Activated T-cell treated with anti-CD3 and anti-CD28 coated beads, Interleukin-2, amount 50 U/mL, for 72 hours (primary cell): ENCODE measurements around the gene PWWP2B. TPM values are rescaled to one million over a fixed set of nuclear protein-coding genes. Genes with fewer than 3 reads are reported as not detected.
"Not testable (repeated sequence)": the region's sequence is repeated elsewhere in the genome, so short reads cannot be mapped to it uniquely, and the experiment has no call there.

Source experiments
- ATAC-seq, 2 donors: fragments of 150-1000 bp; cut with Tn5 transposase; replicated peaks in 1 of 2; 2 replicates each; pipeline ENCODE4 v1.10.0; 2021; ENCODE audit warnings: moderate library complexity in 2 of 2, mild to moderate bottlenecking in 1 of 2
- DNase-seq, 2 donors: peaks; one replicate each; pipeline ENCODE4 v3.0.0; 2021 to 2022; ENCODE audit warnings: mixed read lengths in 1 of 2
- H3K27ac Mint-ChIP-seq: one replicate; pipeline ENCODE4 v1.8.0; 2022; ENCODE audit warnings: mild to moderate bottlenecking, moderate library complexity, mixed read lengths
- H3K27me3 Mint-ChIP-seq: one replicate; pipeline ENCODE4 v1.8.0; 2022; ENCODE audit warnings: low read depth, mixed read lengths
- H3K36me3 Mint-ChIP-seq, 2 donors: one replicate each; pipeline ENCODE4 v1.8.0; 2022; ENCODE audit warnings: mixed read lengths in 2 of 2, mild to moderate bottlenecking in 1 of 2; ENCODE audit not compliant: insufficient read depth in 2 of 2
- H3K4me1 Mint-ChIP-seq: one replicate; pipeline ENCODE4 v1.8.0; 2022; ENCODE audit warnings: low read depth, mixed read lengths
- H3K4me3 Mint-ChIP-seq, 2 donors: one replicate each; pipeline ENCODE4 v1.8.0; 2022; ENCODE audit warnings: mild to moderate bottlenecking in 2 of 2, mixed read lengths in 2 of 2, moderate library complexity in 2 of 2
- H3K9me3 Mint-ChIP-seq, 2 donors: one replicate each; pipeline ENCODE4 v1.8.0; 2022; ENCODE audit warnings: mixed read lengths in 2 of 2
- total RNA-seq, 2 donors: library from RNA; stranded (reverse); gene quantifications; one replicate each; pipeline ENCODE4 v1.2.3, GENCODE V29; 2022

PWWP2B gene
- total RNA-seq, 2 donors from 2014 or later, result 3.1 to 5.2 TPM

GRCh38 chr10:132428486-132428995 lies 31.5 kb downstream of the PWWP2B start:
- no peak overlapping the region for H3K27ac Mint-ChIP-seq
- H3K4me3 Mint-ChIP-seq, result no peak overlapping the region
- H3K9me3 Mint-ChIP-seq, result no peaks in the 10 kb centered on the region
- no peaks in the 10 kb centered on the region for H3K36me3 Mint-ChIP-seq
- H3K4me1 Mint-ChIP-seq, result no peaks in the 10 kb centered on the region
- H3K27me3 Mint-ChIP-seq, result no peaks in the 10 kb centered on the region
- ATAC-seq (no peak), DNase-seq (no peak)

DNA sequence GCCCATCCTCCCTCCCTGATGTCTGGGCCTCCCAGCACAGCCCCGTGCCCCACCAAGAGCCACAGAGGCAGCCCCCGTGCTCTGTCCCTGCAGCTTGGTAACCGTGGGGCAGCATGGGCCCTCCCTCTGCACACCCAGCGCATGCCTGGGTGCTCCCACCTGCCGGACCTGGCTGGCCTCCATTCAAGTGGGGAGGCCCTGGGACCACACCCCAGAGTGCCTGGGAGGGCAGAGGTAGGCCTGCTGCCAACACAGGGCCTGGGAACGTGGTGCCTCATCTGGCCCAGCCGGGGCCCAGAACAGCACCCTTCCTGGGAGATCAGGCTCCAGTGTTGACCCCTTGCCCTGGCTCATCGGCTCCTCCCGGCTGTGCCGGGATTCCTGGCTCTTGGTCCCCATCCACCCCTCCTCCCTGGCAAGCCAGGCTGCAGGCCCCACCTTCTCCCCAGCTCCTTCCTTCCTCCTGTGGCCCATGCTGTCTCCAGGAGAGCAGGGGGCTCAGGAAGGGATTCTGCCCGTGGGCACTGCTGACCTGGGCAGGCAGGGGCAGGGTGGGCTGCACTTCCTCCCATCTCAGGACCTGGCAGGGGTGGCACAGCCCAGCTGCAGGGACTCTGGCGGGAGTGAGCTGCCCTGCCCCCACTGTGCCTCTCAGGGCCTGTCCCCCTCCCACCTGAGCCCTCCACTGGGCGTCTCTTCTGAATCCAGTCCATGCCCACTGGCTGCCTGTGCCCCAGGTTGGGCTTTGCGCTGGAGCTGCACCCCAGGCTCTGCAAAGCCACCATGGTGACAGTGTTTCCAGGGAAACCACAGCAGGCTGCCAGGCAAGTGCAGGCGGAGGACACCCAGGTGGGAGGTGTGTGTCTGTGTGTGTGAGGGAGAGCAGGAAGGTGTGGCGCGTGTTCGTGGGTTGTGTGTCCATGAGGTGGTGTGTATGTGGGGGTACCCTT lies 32.6 kb downstream of the PWWP2B start:
- peaks cover 5% of the 10 kb centered on the region for H3K4me1 Mint-ChIP-seq
- no peaks in the 10 kb centered on the region for H3K27me3 Mint-ChIP-seq
- no peak overlapping the region for H3K4me3 Mint-ChIP-seq

GRCh38 chr10:132430231-132430743 lies 33.3 kb downstream of the PWWP2B start:
- ATAC-seq, result no peak
- H3K4me3 Mint-ChIP-seq, result no peak overlapping the region
- H3K27ac Mint-ChIP-seq, result no peak overlapping the region

More for the DNA sequence above, 32.6 kb downstream of the PWWP2B start:
- DNase-seq, result no peak
- no peaks in the 10 kb centered on the region for H3K36me3 Mint-ChIP-seq
- H3K27ac Mint-ChIP-seq, result no peak overlapping the region
- ATAC-seq, result no peak
- no peaks in the 10 kb centered on the region for H3K9me3 Mint-ChIP-seq

GRCh38 chr10:132430861-132431271 lies 33.9 kb downstream of the PWWP2B start:
- no peak overlapping the region for H3K27ac Mint-ChIP-seq
- no peak for ATAC-seq
- no peak for DNase-seq
- H3K9me3 Mint-ChIP-seq, result no peaks in the 10 kb centered on the region
- no peak overlapping the region for H3K4me3 Mint-ChIP-seq
- peaks cover 5% of the 10 kb centered on the region for H3K4me1 Mint-ChIP-seq
- no peaks in the 10 kb centered on the region for H3K27me3 Mint-ChIP-seq
- no peaks in the 10 kb centered on the region for H3K36me3 Mint-ChIP-seq

More at GRCh38 chr10:132430231-132430743, 33.3 kb downstream of the PWWP2B start:
- Mint-ChIP-seq H3K4me1 (peaks cover 5% of the 10 kb centered on the region), H3K36me3 (no peaks in the 10 kb centered on the region), H3K9me3 (no peaks in the 10 kb centered on the region), H3K27me3 (no peaks in the 10 kb centered on the region)
- DNase-seq, result no peak

DNA sequence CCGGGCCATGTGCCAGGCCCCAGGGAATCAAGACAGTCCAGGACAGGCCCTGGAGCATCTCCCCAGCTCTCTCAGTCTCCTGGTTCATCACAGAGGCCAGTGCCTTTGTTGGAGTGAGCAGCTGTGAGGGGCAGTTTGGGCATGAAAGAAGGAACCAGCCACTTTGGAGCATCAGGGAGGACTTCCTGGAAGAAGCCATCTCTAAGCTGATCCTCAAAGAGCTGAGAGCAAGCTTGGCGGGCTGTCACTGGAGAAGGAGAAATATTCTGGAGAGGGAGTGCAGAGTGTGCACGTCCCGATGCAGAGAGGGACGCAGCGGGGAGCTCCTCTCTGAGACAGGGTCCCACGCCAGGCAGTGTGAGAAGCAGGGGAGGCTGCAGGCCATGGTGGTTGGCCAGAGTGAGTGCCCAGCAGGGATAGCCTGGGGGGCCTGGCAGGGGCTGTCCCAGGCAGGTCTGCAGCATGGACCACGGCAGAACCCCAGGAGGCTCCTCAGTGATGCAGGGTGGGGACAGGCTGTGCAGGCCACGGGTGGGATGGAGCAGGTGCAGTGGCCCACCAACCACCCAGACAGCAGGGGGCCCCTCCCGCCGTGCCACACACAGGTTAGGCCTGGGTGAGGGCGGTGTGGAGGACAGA lies 34.7 kb downstream of the PWWP2B start:
- H3K4me1 Mint-ChIP-seq, result peaks cover 5% of the 10 kb centered on the region
- no peaks in the 10 kb centered on the region for H3K36me3 Mint-ChIP-seq
- DNase-seq (no peak), ATAC-seq (no peak)
- no peaks in the 10 kb centered on the region for H3K9me3 Mint-ChIP-seq
- no peak overlapping the region for H3K27ac Mint-ChIP-seq
- no peaks in the 10 kb centered on the region for H3K27me3 Mint-ChIP-seq
- no peak overlapping the region for H3K4me3 Mint-ChIP-seq

GRCh38 chr10:132432176-132432540 lies 35.2 kb downstream of the PWWP2B start:
- no peaks in the 10 kb centered on the region for H3K27me3 Mint-ChIP-seq
- no peaks in the 10 kb centered on the region for H3K36me3 Mint-ChIP-seq
- H3K27ac Mint-ChIP-seq, result no peak overlapping the region
- no peak for DNase-seq
- peaks cover 5% of the 10 kb centered on the region for H3K4me1 Mint-ChIP-seq
- no peak overlapping the region for H3K4me3 Mint-ChIP-seq
- H3K9me3 Mint-ChIP-seq, result no peaks in the 10 kb centered on the region
- no peak for ATAC-seq

DNA sequence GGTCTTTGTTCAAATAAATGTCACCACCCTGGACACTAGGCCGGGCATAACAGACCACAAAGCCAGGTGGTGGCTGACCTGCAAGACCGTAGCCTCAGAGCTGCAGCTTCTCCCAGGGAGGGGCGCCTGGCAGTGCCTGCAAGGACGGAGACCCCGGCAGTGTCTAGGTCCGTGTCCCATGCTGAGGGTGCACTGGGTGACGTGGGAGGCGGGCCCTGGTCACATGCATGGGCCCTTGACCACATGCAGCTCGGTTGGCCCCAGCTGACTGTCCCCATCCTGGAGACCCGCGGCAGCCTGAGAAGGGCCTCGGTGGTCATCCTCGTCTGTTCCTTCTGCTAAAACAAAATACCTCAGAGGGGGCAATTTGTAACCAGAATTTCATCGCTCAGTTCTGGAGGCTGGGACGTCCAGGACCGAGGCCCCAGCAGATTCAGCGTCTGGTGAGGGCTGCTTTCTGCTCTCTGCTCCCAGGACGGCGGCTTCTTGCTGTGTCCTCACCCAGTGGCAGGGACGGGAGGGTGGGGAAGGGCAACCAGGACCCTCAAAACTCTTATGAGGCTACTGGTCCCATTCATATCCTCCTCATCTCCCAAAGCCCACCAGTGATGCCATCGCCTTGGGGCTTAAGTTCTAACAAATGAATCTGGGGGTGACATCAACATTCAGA lies 36.8 kb downstream of the PWWP2B start:
- H3K4me3 Mint-ChIP-seq, result peak overlapping the region; percentile 40 to 48
- no peak for ATAC-seq
- peaks cover 5% of the 10 kb centered on the region for H3K4me1 Mint-ChIP-seq
- no peaks in the 10 kb centered on the region for H3K36me3 Mint-ChIP-seq
- H3K27me3 Mint-ChIP-seq, result no peaks in the 10 kb centered on the region
- H3K9me3 Mint-ChIP-seq, result no peaks in the 10 kb centered on the region
- no peak overlapping the region for H3K27ac Mint-ChIP-seq
- no peak for DNase-seq

- Mint-ChIP-seq H3K9me3 (no peaks in the 10 kb centered on the region), H3K27ac (no peak overlapping the region), H3K4me3 (peak overlapping the region; percentile 40 to 48), H3K4me1 (peaks cover 5% of the 10 kb centered on the region), H3K27me3 (no peaks in the 10 kb centered on the region), H3K36me3 (no peaks in the 10 kb centered on the region)
- DNase-seq, result peak; percentile 64 to 71
- ATAC-seq, result peak; percentile 67 to 79
These were observed 37.5 kb downstream of the PWWP2B start for GRCh38 chr10:132434405-132435005.

DNA sequence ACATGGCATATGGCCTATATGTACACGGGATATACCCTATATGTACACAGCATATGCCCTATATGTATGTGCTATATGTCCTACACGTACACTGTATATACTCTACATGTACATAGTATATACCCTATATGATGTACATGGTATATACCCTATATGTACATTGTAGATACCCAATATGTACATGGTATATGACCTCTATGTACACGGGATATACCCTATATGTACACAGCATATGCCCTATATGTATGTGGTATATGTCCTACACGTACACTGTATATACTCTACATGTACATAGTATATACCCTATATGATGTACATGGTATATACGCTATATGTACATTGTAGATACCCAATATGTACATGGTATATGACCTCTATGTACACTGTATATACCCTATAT lies 38.3 kb downstream of the PWWP2B start:
- DNase-seq, H3K27ac Mint-ChIP-seq, H3K4me3 Mint-ChIP-seq, H3K9me3 Mint-ChIP-seq, H3K36me3 Mint-ChIP-seq, ATAC-seq, H3K4me1 Mint-ChIP-seq, H3K27me3 Mint-ChIP-seq: not testable (repeated sequence)

- H3K27me3 Mint-ChIP-seq, H3K27ac Mint-ChIP-seq, H3K36me3 Mint-ChIP-seq, H3K4me1 Mint-ChIP-seq, DNase-seq, H3K4me3 Mint-ChIP-seq, ATAC-seq, H3K9me3 Mint-ChIP-seq: not testable (repeated sequence)
These were observed 39.1 kb downstream of the PWWP2B start for GRCh38 chr10:132436096-132436495.

DNA sequence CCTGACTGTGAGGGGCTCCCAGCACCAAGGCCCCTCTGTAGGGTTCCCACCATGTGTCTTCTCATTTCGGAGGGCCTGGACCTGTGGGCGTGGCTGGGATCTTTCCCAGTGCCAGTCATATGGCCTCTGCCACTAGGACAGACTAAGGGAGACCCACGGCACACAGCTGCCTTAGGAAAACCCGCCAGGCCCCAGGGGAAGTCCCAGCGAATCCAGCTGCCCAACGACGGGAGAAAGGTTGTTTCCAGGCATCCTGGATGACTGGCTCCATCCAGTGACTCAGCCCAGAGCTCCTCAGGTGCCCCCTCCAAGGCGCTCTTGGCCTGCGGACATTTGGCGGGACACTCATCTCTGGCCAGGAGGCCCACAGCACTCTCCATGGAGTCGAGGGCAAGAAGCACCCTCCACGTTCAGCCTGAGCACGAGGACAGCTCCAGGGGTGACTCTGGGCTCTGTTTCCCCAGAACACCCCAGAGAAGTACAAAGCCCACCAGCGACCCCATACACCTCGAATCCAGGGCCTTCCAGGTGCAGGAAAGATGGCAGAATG lies 39.9 kb downstream of the PWWP2B start:
- no peak for DNase-seq
- H3K4me1 Mint-ChIP-seq, result peaks cover 7% of the 10 kb centered on the region
- no peaks in the 10 kb centered on the region for H3K27me3 Mint-ChIP-seq
- ATAC-seq, result no peak
- peaks cover 0 to 2% of the 10 kb centered on the region in 2 donors for H3K9me3 Mint-ChIP-seq
- no peak overlapping the region for H3K4me3 Mint-ChIP-seq
- H3K27ac Mint-ChIP-seq, result no peak overlapping the region
- no peaks in the 10 kb centered on the region for H3K36me3 Mint-ChIP-seq

DNA sequence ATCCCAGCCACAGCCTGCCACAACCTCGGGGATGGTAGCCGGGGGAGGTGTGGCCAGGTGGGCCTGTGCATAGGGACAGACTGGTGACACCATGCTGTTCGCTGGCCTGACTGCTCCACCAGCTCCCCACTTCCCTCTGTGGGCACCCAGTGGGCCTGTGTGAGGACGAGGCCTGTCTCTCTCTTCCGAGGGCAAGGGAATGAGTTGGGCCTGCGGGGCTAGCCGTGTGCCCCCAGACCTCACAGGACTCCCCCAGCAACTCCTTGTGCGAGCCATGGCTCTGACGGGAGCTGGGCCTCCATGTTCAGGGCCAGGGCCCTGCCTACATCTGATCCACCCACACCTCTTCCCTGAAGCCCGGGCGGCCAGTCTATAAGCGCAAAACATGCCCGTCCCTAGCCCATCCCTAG lies 40.5 kb downstream of the PWWP2B start:
- Mint-ChIP-seq H3K9me3 (peaks cover 0 to 2% of the 10 kb centered on the region in 2 donors), H3K27me3 (no peaks in the 10 kb centered on the region), H3K4me1 (peaks cover 10% of the 10 kb centered on the region), H3K36me3 (no peaks in the 10 kb centered on the region), H3K27ac (no peak overlapping the region), H3K4me3 (no peak overlapping the region)
- no peak for ATAC-seq
- no peak for DNase-seq
